ENCODE results near the gene GRXCR1.

GRXCR1 gene

DNA sequence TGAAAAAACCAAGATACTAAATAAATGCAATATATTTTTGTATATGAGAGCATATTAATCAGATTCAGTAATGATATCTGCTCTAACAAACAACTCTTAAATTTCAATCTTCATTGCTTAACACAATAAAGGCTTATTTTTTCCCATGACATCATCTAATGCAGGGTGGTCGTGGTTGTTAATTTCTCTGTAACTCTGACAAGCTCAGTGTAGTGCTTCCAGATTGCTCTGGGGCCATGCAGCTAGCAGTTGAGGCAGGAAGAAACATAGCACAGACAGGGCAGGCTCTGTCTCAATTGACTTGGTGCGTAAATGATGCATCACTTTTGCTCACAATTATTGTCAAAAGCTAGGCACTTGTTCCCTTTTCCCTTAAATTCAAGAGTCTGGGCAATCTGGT is 869 bp upstream of the GRXCR1 start:
- H3K4me1 ChIP-seq (ENCODE audit: control insufficient read depth in 2 of 2, insufficient read depth in 2 of 2, low read length in 2 of 2), result no peaks in the 10 kb centered on the region
- no peaks in the 10 kb centered on the region for H3K36me3 ChIP-seq (ENCODE audit: control insufficient read depth in 2 of 2, insufficient read depth in 2 of 2, low read length in 2 of 2)
- H3K27ac ChIP-seq (ENCODE audit: low read depth in 2 of 2, low read length in 2 of 2), result no peak overlapping the region
- no peaks in the 10 kb centered on the region for H3K27me3 ChIP-seq (ENCODE audit: control insufficient read depth in 2 of 2, insufficient read depth in 2 of 2, low read length in 2 of 2)
- no peak overlapping the region for H3K9ac ChIP-seq (ENCODE audit: low read depth in 1 of 2, low read length in 2 of 2)
- no peaks in the 10 kb centered on the region for H3K9me3 ChIP-seq (ENCODE audit: control insufficient read depth in 2 of 2, low read length in 2 of 2)
- H3K4me3 ChIP-seq (ENCODE audit: low read length in 2 of 2), result no peak overlapping the region

DNA sequence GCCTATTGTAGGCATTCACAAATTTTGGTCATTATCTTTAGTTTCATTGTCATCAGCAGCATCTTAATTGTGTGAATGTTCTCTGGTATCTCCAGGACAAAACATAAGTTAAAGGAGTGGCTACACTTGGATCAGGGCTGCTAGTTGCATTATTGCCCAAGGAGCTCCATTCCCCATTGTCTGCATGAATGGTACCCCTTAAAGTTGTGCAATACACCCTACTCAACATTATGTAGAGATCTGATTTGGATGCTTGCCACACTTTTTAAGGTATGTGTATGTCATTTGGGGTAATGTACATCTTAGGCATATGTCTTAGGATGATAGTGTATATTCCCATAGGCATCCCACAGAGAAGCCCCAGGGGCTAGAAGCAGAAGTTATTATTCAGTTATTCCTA is 2.9 kb downstream of the GRXCR1 start:
- Histone ChIP-seq H3K27ac (ENCODE audit: low read depth in 2 of 2, low read length in 2 of 2) (no peak overlapping the region), H3K36me3 (ENCODE audit: control insufficient read depth in 2 of 2, insufficient read depth in 2 of 2, low read length in 2 of 2) (no peaks in the 10 kb centered on the region)

DNA sequence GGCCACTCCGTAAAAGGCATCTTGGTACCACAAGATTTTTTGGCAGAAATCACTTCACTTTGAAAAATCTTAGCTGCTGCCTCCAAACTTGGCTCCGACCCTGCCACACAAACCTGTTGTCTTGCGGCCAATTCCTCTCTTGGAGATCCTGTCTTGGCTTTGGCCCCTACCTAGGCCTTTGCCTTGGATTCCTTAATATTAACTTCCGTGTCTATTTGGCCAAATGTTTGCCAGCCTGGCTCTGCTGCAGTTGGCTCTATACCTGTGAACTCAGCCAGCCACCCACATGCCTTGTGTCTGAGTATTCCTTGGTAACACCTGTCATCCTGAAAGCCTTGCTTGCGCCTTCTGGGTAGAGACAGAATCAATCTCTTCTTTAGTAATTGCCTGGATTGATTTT is 12.5 kb downstream of the GRXCR1 start:
- Histone ChIP-seq H3K27ac (ENCODE audit: low read depth in 2 of 2, low read length in 2 of 2) (no peak overlapping the region), H3K9me3 (ENCODE audit: control insufficient read depth in 2 of 2, low read length in 2 of 2) (no peaks in the 10 kb centered on the region), H3K4me1 (ENCODE audit: control insufficient read depth in 2 of 2, insufficient read depth in 2 of 2, low read length in 2 of 2) (no peaks in the 10 kb centered on the region), H3K27me3 (ENCODE audit: control insufficient read depth in 2 of 2, insufficient read depth in 2 of 2, low read length in 2 of 2) (no peaks in the 10 kb centered on the region), H3K36me3 (ENCODE audit: control insufficient read depth in 2 of 2, insufficient read depth in 2 of 2, low read length in 2 of 2) (no peaks in the 10 kb centered on the region), H3K4me3 (ENCODE audit: low read length in 2 of 2) (no peak overlapping the region), H3K9ac (ENCODE audit: low read depth in 1 of 2, low read length in 2 of 2) (no peak overlapping the region)

More for the DNA sequence above, 2.9 kb downstream of the GRXCR1 start:
- Histone ChIP-seq H3K9ac (ENCODE audit: low read depth in 1 of 2, low read length in 2 of 2) (no peak overlapping the region), H3K27me3 (ENCODE audit: control insufficient read depth in 2 of 2, insufficient read depth in 2 of 2, low read length in 2 of 2) (no peaks in the 10 kb centered on the region), H3K9me3 (ENCODE audit: control insufficient read depth in 2 of 2, low read length in 2 of 2) (no peaks in the 10 kb centered on the region), H3K4me3 (ENCODE audit: low read length in 2 of 2) (no peak overlapping the region), H3K4me1 (ENCODE audit: control insufficient read depth in 2 of 2, insufficient read depth in 2 of 2, low read length in 2 of 2) (no peaks in the 10 kb centered on the region)

DNA sequence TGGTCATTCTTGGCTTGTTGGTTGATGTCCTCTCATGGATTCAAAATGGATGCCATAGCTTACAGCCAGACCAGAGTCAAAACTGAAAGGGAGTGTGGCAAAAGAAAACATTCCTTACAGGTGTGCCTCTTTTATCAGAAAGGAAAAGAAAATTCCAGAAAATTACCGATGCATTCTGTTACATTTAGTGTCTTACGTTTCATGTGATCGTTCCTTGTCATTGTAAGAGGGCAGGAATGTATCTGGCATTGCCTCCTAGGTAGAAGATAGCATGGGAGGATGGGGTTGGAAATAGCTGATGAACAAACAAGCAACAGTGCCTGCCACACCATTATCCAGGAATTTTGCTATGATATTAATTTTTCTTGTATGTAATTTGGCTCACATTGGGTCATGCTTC is 13.1 kb downstream of the GRXCR1 start:
- Histone ChIP-seq H3K4me1 (ENCODE audit: control insufficient read depth in 2 of 2, insufficient read depth in 2 of 2, low read length in 2 of 2) (no peaks in the 10 kb centered on the region), H3K4me3 (ENCODE audit: low read length in 2 of 2) (no peak overlapping the region), H3K27ac (ENCODE audit: low read depth in 2 of 2, low read length in 2 of 2) (no peak overlapping the region), H3K9me3 (ENCODE audit: control insufficient read depth in 2 of 2, low read length in 2 of 2) (no peaks in the 10 kb centered on the region), H3K9ac (ENCODE audit: low read depth in 1 of 2, low read length in 2 of 2) (no peak overlapping the region), H3K36me3 (ENCODE audit: control insufficient read depth in 2 of 2, insufficient read depth in 2 of 2, low read length in 2 of 2) (no peaks in the 10 kb centered on the region), H3K27me3 (ENCODE audit: control insufficient read depth in 2 of 2, insufficient read depth in 2 of 2, low read length in 2 of 2) (no peaks in the 10 kb centered on the region)

DNA sequence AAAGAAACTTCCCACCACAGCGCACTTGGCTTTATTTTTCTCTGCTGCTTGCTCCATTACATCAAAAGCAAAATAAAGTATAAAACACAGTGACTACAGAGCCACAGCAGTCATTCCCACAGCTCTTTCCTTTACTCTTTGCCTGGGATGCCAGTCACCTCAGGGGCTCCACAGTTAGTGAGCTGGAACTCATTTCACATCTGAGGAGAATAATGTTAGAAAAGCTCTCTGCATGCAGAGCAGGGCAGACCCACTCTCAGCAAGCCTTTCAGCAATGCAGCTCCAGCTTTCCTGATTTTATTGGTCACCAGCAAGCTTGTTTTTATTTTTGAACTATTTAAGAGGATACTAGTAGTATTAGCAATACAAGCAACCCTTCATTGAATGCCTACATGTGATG is 13.8 kb downstream of the GRXCR1 start:
- no peaks in the 10 kb centered on the region for H3K27me3 ChIP-seq (ENCODE audit: control insufficient read depth in 2 of 2, insufficient read depth in 2 of 2, low read length in 2 of 2)
- H3K36me3 ChIP-seq (ENCODE audit: control insufficient read depth in 2 of 2, insufficient read depth in 2 of 2, low read length in 2 of 2), result no peaks in the 10 kb centered on the region
- no peak overlapping the region for H3K4me3 ChIP-seq (ENCODE audit: low read length in 2 of 2)
- no peaks in the 10 kb centered on the region for H3K4me1 ChIP-seq (ENCODE audit: control insufficient read depth in 2 of 2, insufficient read depth in 2 of 2, low read length in 2 of 2)
- no peak overlapping the region for H3K27ac ChIP-seq (ENCODE audit: low read depth in 2 of 2, low read length in 2 of 2)
- no peaks in the 10 kb centered on the region for H3K9me3 ChIP-seq (ENCODE audit: control insufficient read depth in 2 of 2, low read length in 2 of 2)
- no peak overlapping the region for H3K9ac ChIP-seq (ENCODE audit: low read depth in 1 of 2, low read length in 2 of 2)

DNA sequence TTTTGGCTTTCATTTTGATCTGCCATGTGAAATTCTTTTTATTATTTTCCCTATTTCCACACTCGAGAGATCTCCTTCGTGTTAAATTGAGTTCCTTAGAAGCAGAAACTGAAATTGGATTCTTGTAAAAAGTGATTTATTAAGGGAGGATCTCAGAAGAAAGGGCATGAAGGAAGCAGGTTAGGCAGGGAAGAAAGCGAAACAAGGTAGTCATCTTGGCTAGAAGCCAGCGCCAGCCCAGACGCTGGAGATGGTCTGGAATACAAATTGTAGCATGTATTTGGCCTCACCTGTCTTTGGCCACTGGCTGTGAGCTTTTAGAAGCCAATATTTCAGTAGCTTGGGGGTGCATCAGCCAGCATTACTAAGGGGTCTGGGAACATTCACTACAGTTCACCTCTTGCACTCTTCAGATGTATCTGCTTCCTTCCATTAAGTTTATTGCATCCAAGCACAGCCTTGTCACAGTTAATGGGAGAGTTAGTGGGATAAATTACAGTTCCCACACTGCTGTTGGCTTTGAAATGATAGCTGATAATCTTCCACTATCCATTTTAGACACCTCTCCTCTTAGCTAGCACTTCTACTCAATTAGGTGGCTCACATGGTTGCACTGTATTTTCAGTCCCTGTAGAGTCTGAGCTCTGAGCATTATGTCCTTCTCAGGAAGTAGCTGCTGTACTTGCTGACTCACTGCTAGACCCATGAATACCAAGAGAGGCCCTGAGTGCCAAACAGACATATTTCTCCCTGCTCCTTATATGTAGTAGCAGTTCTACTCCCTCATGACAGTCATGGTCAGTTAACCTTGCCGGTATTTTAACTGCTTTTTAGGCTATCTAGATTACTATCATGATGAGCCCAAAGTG is 14.6 kb downstream of the GRXCR1 start:
- H3K36me3 ChIP-seq (ENCODE audit: control insufficient read depth in 2 of 2, insufficient read depth in 2 of 2, low read length in 2 of 2), result no peaks in the 10 kb centered on the region
- H3K4me3 ChIP-seq (ENCODE audit: low read length in 2 of 2), result no peak overlapping the region
- no peaks in the 10 kb centered on the region for H3K4me1 ChIP-seq (ENCODE audit: control insufficient read depth in 2 of 2, insufficient read depth in 2 of 2, low read length in 2 of 2)
- no peaks in the 10 kb centered on the region for H3K9me3 ChIP-seq (ENCODE audit: control insufficient read depth in 2 of 2, low read length in 2 of 2)
- no peak overlapping the region for H3K27ac ChIP-seq (ENCODE audit: low read depth in 2 of 2, low read length in 2 of 2)
- no peaks in the 10 kb centered on the region for H3K27me3 ChIP-seq (ENCODE audit: control insufficient read depth in 2 of 2, insufficient read depth in 2 of 2, low read length in 2 of 2)
- no peak overlapping the region for H3K9ac ChIP-seq (ENCODE audit: low read depth in 1 of 2, low read length in 2 of 2)

DNA sequence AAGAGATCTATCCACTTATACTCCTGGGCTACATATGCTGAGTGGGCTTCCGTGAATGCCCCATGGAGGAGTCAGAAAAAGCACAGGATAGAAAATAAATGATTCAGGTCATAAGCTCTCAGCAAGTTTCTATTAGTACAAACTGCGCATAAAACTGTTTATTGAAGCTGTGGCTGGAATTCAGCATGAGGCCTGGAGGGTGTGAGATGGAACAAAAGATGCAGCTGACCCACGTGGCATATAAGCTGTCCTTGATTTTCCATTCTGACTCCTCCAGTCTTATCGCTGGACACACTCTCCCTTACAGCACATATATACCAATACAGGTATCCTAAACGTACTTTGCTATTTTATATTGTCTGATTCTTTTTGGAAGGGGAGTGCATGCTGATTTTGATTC is 17.9 kb downstream of the GRXCR1 start:
- no peaks in the 10 kb centered on the region for H3K27me3 ChIP-seq (ENCODE audit: control insufficient read depth in 2 of 2, insufficient read depth in 2 of 2, low read length in 2 of 2)
- no peak overlapping the region for H3K4me3 ChIP-seq (ENCODE audit: low read length in 2 of 2)
- no peak overlapping the region for H3K27ac ChIP-seq (ENCODE audit: low read depth in 2 of 2, low read length in 2 of 2)
- H3K36me3 ChIP-seq (ENCODE audit: control insufficient read depth in 2 of 2, insufficient read depth in 2 of 2, low read length in 2 of 2), result no peaks in the 10 kb centered on the region
- H3K9me3 ChIP-seq (ENCODE audit: control insufficient read depth in 2 of 2, low read length in 2 of 2), result no peaks in the 10 kb centered on the region
- H3K9ac ChIP-seq (ENCODE audit: low read depth in 1 of 2, low read length in 2 of 2), result no peak overlapping the region
- H3K4me1 ChIP-seq (ENCODE audit: control insufficient read depth in 2 of 2, insufficient read depth in 2 of 2, low read length in 2 of 2), result no peaks in the 10 kb centered on the region

DNA sequence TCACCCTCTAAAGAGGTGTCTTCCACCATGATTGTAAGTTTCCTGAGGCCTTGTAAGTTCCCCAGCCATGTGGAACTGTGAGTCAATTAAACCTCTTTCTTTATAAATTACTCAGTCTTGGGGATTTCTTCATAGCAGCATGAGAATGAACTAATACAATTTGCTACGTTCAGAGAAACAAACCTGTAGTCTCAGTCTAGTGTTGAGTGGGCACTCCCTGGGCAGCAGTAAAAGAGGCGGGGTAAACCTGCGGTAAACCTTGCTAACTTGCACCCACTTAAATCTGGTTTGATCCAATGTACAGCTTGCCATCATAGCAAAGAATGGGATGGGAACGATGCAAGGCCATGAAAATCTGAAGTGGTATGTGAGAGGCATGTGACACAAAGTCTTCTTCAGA is 22.4 kb downstream of the GRXCR1 start:
- no peak overlapping the region for H3K4me3 ChIP-seq (ENCODE audit: low read length in 2 of 2)
- H3K9me3 ChIP-seq (ENCODE audit: control insufficient read depth in 2 of 2, low read length in 2 of 2), result no peaks in the 10 kb centered on the region
- H3K36me3 ChIP-seq (ENCODE audit: control insufficient read depth in 2 of 2, insufficient read depth in 2 of 2, low read length in 2 of 2), result no peaks in the 10 kb centered on the region
- H3K9ac ChIP-seq (ENCODE audit: low read depth in 1 of 2, low read length in 2 of 2), result no peak overlapping the region
- no peaks in the 10 kb centered on the region for H3K27me3 ChIP-seq (ENCODE audit: control insufficient read depth in 2 of 2, insufficient read depth in 2 of 2, low read length in 2 of 2)
- H3K4me1 ChIP-seq (ENCODE audit: control insufficient read depth in 2 of 2, insufficient read depth in 2 of 2, low read length in 2 of 2), result no peaks in the 10 kb centered on the region
- H3K27ac ChIP-seq (ENCODE audit: low read depth in 2 of 2, low read length in 2 of 2), result no peak overlapping the region

DNA sequence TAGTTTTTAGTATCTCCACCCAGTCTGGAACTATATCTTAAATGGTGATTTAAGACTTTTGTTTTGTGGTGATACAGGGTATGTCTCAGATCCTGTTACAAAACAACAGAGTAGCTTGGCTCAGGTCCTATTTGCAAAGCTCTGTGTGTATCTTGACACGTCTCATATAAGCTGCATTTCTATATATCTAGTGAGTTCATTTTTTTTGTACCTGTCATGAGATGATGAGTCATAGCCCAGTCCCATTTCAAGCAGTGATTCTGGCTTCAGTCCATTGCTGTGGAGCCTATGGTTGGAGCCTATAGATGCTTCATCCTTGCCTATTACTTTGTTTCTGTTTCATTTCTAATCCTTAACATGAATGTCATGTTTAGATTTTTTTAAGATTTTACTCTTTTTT is 23.0 kb downstream of the GRXCR1 start:
- Histone ChIP-seq H3K4me1 (ENCODE audit: control insufficient read depth in 2 of 2, insufficient read depth in 2 of 2, low read length in 2 of 2) (no peaks in the 10 kb centered on the region), H3K4me3 (ENCODE audit: low read length in 2 of 2) (no peak overlapping the region), H3K27ac (ENCODE audit: low read depth in 2 of 2, low read length in 2 of 2) (no peak overlapping the region), H3K9ac (ENCODE audit: low read depth in 1 of 2, low read length in 2 of 2) (no peak overlapping the region), H3K9me3 (ENCODE audit: control insufficient read depth in 2 of 2, low read length in 2 of 2) (no peaks in the 10 kb centered on the region), H3K36me3 (ENCODE audit: control insufficient read depth in 2 of 2, insufficient read depth in 2 of 2, low read length in 2 of 2) (no peaks in the 10 kb centered on the region), H3K27me3 (ENCODE audit: control insufficient read depth in 2 of 2, insufficient read depth in 2 of 2, low read length in 2 of 2) (no peaks in the 10 kb centered on the region)

DNA sequence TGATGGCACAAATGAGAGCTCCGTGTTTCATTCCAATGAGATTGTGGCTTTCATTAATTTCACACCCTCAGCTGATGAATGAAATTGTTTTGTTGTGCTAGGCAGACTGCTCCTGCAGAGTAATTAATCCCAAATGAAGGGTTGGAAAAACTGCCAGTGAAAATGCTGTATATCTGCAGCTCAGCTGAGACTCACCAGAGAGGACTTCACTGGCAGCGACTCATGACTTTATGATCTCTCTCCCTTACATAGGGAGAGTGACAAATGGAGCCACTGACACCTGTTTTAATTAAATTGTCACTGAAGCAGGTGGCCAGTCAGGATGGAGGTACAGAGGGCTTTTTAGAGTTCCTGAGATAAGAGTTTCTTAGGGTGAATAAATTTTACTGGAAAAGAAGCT is 24.8 kb downstream of the GRXCR1 start:
- H3K36me3 ChIP-seq (ENCODE audit: control insufficient read depth in 2 of 2, insufficient read depth in 2 of 2, low read length in 2 of 2), result no peaks in the 10 kb centered on the region
- no peak overlapping the region for H3K27ac ChIP-seq (ENCODE audit: low read depth in 2 of 2, low read length in 2 of 2)
- no peak overlapping the region for H3K9ac ChIP-seq (ENCODE audit: low read depth in 1 of 2, low read length in 2 of 2)
- no peaks in the 10 kb centered on the region for H3K27me3 ChIP-seq (ENCODE audit: control insufficient read depth in 2 of 2, insufficient read depth in 2 of 2, low read length in 2 of 2)
- no peaks in the 10 kb centered on the region for H3K9me3 ChIP-seq (ENCODE audit: control insufficient read depth in 2 of 2, low read length in 2 of 2)
- no peaks in the 10 kb centered on the region for H3K4me1 ChIP-seq (ENCODE audit: control insufficient read depth in 2 of 2, insufficient read depth in 2 of 2, low read length in 2 of 2)
- no peak overlapping the region for H3K4me3 ChIP-seq (ENCODE audit: low read length in 2 of 2)
